Prostate gland (tissue), 2 donors: ENCODE measurements around the gene RIPOR3. TPM values are rescaled to one million over a fixed set of nuclear protein-coding genes. Genes with fewer than 3 reads are reported as not detected.
"Not testable (repeated sequence)": the region's sequence is repeated elsewhere in the genome, so short reads cannot be mapped to it uniquely, and the experiment has no call there.

Experiments
- DNase-seq: peaks from one replicate; pipeline ENCODE4 v3.0.0-alpha.2; 2019; ENCODE audit warnings: low spot score
- H3K27ac ChIP-seq, 2 donors: fragments of 200-600 bp; sonication (generic); 2 replicates each; pipeline ENCODE4 v1.5.1; 2017 to 2019
- H3K27me3 ChIP-seq: fragments of 200-600 bp; sonication (generic); replicated peaks from 2 replicates; pipeline ENCODE4 v1.5.1; 2019; ENCODE audit not compliant: insufficient read depth
- H3K36me3 ChIP-seq, 2 donors: fragments of 200-600 bp; sonication (generic); 1 replicate in 1 of 2; 2 replicates in 1 of 2; pipeline versions ENCODE4 v1.5.1 to v1.8.1; 2017 to 2019
- H3K4me1 ChIP-seq: fragments of 200-600 bp; sonication (generic); replicated peaks from 2 replicates; pipeline ENCODE4 v1.5.1; 2019
- H3K4me3 ChIP-seq, 2 donors: fragments of 200-600 bp; sonication (generic); 2 replicates each; pipeline ENCODE4 v1.5.1; 2017 to 2019
- H3K9me3 ChIP-seq: fragments of 200-600 bp; sonication (generic); 2 replicates; pipeline ENCODE4 v1.5.1; 2017
- CTCF ChIP-seq, 4 experiments: fragments of 200-600 bp in 2 of 4; fragments of 450-650 bp in 2 of 4; sonication (generic) in 2 of 4; IDR thresholded peaks; 1 replicate in 3 of 4; 2 replicates in 1 of 4; pipeline ENCODE4 v1.5.1; 2016 to 2019; ENCODE audit warnings: antibody characterized with exemption in 4 of 4, mild to moderate bottlenecking in 2 of 4, moderate library complexity in 2 of 4
- POLR2A ChIP-seq: fragments of 450-650 bp; IDR thresholded peaks from one replicate; pipeline ENCODE4 v1.6.1; 2016; ENCODE audit warnings: antibody characterized with exemption, mild to moderate bottlenecking
- POLR2AphosphoS5 ChIP-seq: sonication (generic); formaldehyde crosslinking; IDR thresholded peaks from one replicate; pipeline ENCODE4 v1.6.1; 2017; ENCODE audit warnings: antibody characterized with exemption
- WGBS: methylation state at CpG from one replicate; pipeline ENCODE4 v1.1.5; 2018; 5-methylcytosine and 5-hydroxymethylcytosine counted together
- intact Hi-C: fragments of 100-400 bp; cut with DNase I; formaldehyde crosslinking; loops from one replicate; pipeline ENCODE4 v1.14.2; 2022
- total RNA-seq, 2 donors: library from RNA; depleted of rRNA; stranded (reverse); fragments of >200 nt; gene quantifications; one replicate each; pipeline ENCODE4 v1.1.0, GENCODE V29; 2016

Gene RIPOR3
- total RNA-seq, 2 donors from 2014 or later = 0.55 to 11.3 TPM

GRCh38 chr20:50673146-50673465 is 18.2 kb downstream of the RIPOR3 start:
- no peak overlapping the region for H3K27ac ChIP-seq
- intact Hi-C loops = no loop called here
- H3K4me3 ChIP-seq = no peak overlapping the region
- TF ChIP-seq POLR2A (no peak), CTCF (IDR thresholded peaks at IDR 0.05) (no peak), POLR2AphosphoS5 (no peak)
- WGBS = 96% methylated on average over 7 of the region's 7 CpGs
- H3K9me3 ChIP-seq = no peaks in the 10 kb centered on the region
- no peaks in the 10 kb centered on the region for H3K4me1 ChIP-seq
- no peaks in the 10 kb centered on the region for H3K36me3 ChIP-seq
- DNase-seq = no peak
- no peaks in the 10 kb centered on the region for H3K27me3 ChIP-seq

- no peaks in the 10 kb centered on the region for H3K36me3 ChIP-seq
- no peaks in the 10 kb centered on the region for H3K9me3 ChIP-seq
- H3K4me1 ChIP-seq = no peaks in the 10 kb centered on the region
- intact Hi-C loops = no loop called here
- no peak overlapping the region for H3K4me3 ChIP-seq
- no peak for DNase-seq
- H3K27ac ChIP-seq = no peak overlapping the region
- 99% methylated on average over 8 of the region's 8 CpGs for WGBS
- TF ChIP-seq CTCF (IDR thresholded peaks at IDR 0.05) = no peak
- no peak for TF ChIP-seq POLR2AphosphoS5
- no peak for TF ChIP-seq POLR2A
- no peaks in the 10 kb centered on the region for H3K27me3 ChIP-seq
Observed at GRCh38 chr20:50672400-50673145, 18.8 kb downstream of the RIPOR3 start.

- H3K9me3 ChIP-seq = no peaks in the 10 kb centered on the region
- no peaks in the 10 kb centered on the region for H3K4me1 ChIP-seq
- no peaks in the 10 kb centered on the region for H3K36me3 ChIP-seq
- no peaks in the 10 kb centered on the region for H3K27me3 ChIP-seq
- intact Hi-C loops = no loop called here
- no peak for DNase-seq
- no peak overlapping the region for H3K27ac ChIP-seq
- H3K4me3 ChIP-seq = no peak overlapping the region
- 97% methylated on average over 3 of the region's 3 CpGs for WGBS
- no peak for TF ChIP-seq POLR2AphosphoS5
- no peak for TF ChIP-seq CTCF (IDR thresholded peaks at IDR 0.05)
Observed at GRCh38 chr20:50671626-50672025, 19.7 kb downstream of the RIPOR3 start.

GRCh38 chr20:50671010-50671409 is 20.3 kb downstream of the RIPOR3 start:
- intact Hi-C loops, H3K4me1 ChIP-seq, H3K9me3 ChIP-seq, H3K27ac ChIP-seq, DNase-seq, H3K36me3 ChIP-seq, H3K27me3 ChIP-seq, H3K4me3 ChIP-seq: not testable (repeated sequence)
- WGBS = 64% methylated on average over 3 of the region's 3 CpGs

- Histone ChIP-seq H3K4me1 (no peaks in the 10 kb centered on the region), H3K4me3 (no peak overlapping the region), H3K9me3 (no peaks in the 10 kb centered on the region), H3K27ac (no peak overlapping the region), H3K27me3 (no peaks in the 10 kb centered on the region), H3K36me3 (no peaks in the 10 kb centered on the region)
- intact Hi-C loops = no loop called here
- TF ChIP-seq POLR2AphosphoS5 = no peak
- no peak for TF ChIP-seq POLR2A
- TF ChIP-seq CTCF (IDR thresholded peaks at IDR 0.05) = no peak
- DNase-seq = no peak
- 65% methylated on average over 12 of the region's 12 CpGs for WGBS
Observed at GRCh38 chr20:50670126-50670862, 21.0 kb downstream of the RIPOR3 start.
